Raji (cell line): ENCODE data around the gene GHR.

ENCODE experiments used
- POLR2A ChIP-seq: IDR thresholded peaks from 2 replicates; pipeline ENCODE4 v1.6.1; 2011; ENCODE audit warnings: low read depth, low read length, control low read depth; ENCODE audit not compliant: insufficient read depth

The GHR gene

DNA sequence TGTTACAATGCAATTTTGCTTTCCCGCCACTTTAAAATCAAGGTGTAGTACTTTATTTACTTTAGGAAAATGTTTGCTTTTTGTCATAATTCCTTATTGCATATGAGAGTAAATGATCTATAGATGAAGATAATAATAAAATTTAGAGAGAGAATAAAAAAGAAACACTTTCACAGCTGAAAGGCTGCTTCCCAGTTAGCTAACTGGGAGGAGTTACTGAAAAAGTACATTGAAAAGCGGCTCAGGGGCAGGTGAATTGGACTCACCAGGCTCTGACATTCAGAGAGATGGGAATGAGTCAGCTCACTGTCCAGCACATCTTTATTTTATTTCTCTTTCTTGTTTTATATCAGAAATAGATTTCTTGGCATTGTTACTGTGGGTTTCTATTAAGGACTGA lies 201.7 kb downstream of the GHR start:
- no peak for TF ChIP-seq POLR2A

GRCh38 chr5:42626462-42626861 lies 203.2 kb downstream of the GHR start:
- TF ChIP-seq POLR2A, result no peak

DNA sequence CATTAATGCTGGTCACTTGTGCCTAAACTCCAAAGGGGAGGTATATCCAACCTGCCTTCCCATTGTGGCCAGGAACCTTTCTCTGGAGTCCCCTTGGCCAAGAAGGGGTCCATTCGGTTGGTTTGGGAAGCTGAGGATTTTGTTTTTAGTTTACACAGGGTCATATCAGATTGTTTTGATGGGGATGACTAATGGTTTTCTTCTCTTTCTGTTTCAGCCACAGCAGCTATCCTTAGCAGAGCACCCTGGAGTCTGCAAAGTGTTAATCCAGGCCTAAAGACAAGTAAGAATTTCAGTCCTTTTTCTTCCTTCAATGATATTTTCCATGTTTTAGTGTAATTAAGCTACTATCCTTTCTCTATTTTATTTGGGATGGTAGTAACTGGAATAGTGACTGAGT lies 205.6 kb downstream of the GHR start:
- no peak for TF ChIP-seq POLR2A

- TF ChIP-seq POLR2A, result no peak
Observed at GRCh38 chr5:42629284-42629683, 206.0 kb downstream of the GHR start.

DNA sequence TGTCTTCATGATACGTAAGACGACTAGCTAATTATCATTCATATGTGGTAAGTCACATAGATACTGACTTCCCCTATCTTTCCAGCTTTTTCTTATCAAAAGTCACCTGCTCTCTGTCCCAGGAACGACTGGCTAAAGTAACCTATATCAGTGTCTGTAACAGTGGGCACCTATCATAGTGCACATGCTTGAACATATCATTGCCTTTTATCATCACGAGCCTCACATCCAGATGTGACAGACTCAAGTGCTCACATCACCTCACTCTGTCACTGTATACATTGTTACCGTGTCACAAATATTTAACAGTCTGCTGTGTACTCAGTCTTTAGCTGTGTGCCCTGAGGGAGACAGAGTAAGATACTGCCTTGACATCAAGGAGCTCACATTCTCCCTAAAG lies 208.0 kb downstream of the GHR start:
- TF ChIP-seq POLR2A, result no peak

DNA sequence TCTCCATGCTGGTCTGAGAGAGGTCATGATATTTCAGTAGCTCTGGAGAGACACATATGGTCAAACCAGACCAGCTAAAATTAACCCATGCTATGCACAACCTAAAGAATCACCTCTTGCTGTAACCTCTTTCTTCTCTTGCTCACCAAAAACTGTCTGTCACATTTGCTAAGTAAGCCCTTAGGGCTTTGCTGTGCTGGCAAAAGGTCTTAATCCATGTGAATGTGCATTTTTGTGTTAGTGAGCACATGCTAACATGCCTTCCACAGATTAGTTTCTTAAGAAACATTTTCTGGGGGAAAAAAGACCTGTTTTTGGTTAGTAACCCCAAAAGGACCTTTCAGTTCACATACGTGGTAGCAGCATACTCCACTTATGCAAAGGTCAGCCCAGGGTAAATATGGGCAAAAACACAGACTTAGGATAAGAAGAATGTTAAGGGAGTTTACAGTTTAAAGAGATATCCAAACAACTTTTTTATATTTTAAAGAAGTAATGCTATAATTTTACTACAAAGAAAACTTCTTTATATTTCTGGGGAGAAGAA lies 209.2 kb downstream of the GHR start:
- no peak for TF ChIP-seq POLR2A

GRCh38 chr5:42634575-42634974 lies 211.3 kb downstream of the GHR start:
- no peak for TF ChIP-seq POLR2A

DNA sequence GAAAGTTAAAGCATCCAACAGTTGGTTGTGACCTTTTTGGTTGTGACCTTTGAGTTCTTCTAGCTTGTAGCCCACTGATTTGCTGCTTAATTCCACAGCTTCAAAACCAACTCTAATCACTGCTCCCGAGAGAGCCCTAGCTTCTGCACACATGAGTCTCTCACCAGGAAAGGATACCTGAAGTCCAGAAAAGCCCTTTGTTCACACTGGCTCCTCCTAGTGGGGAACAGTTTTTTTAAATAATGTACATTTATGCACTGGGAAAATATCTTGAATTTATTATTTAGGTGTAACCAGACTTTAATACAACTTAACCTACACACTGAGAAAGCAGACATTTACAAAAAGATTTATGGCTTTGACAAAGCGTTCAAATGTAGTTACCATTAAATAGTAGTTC lies 213.2 kb downstream of the GHR start:
- TF ChIP-seq POLR2A, result no peak

GRCh38 chr5:42636946-42637345 lies 213.7 kb downstream of the GHR start:
- no peak for TF ChIP-seq POLR2A

DNA sequence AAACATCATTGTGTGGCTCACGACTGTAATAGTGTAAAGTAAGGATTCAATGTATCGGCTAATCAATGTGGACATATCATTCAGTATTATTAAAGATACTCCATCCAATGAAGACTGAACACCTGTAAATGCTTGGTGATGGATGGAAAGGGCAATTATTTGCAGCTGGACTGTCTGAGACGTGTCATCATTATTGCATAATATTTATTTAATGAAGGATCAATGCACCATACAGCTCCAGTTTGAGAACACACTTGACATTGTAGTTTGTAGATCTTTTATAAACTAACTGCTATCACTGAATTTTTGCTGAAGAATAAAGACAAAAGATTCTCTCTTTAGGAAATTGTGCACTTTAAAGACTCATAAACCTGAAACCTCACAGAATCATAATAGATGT lies 215.7 kb downstream of the GHR start:
- TF ChIP-seq POLR2A, result no peak

GRCh38 chr5:42640835-42641234 lies 217.6 kb downstream of the GHR start:
- no peak for TF ChIP-seq POLR2A

DNA sequence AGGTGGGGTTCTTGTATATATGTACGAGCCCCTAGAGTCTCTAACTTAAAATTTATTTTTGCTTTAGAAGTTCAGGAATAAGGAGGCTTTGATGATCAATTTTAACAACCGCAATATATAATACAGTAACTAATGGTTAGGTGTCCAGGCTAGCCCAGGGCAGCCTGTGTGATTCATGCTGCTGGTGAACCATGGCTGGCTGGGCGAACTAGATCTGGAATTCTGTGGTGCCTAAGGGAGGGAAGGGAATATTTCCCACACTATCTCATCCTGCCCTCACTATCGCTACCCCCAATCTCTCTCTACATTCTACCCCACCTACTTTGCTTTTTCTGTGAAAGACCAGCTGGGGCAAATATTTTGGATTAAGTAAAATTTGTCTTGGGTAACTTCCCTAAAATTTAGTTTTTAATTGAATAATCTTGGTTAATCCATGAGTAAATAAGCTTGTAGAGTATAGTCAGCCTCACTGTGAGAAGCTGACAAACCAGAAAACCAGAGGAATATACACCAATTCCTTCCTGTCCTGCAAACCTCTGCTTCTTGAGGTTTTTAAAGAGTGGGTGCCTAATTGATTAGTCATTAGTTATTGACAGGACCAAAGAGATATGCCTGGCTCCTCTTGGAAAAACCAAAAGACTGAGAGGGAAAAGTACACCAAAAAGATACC lies 218.2 kb downstream of the GHR start:
- no peak for TF ChIP-seq POLR2A

DNA sequence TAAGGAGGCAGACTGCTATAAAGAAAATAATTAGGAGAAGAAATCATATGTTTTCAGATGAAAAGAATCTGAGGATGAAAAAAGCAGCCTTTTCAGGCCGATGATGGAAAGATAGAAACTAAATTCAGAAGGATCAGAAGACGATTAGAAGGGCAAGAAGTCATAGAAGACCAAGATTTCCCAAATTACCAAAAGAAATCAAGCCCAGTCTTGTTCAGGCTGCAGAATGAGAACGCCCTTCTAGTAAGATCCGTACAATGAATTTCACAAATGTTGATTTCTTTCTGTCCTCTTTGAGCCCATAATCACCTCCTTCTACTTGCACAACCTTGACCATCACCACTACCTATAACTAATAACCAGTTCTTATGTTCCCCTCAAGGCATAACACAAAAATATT lies 218.8 kb downstream of the GHR start:
- TF ChIP-seq POLR2A, result no peak

DNA sequence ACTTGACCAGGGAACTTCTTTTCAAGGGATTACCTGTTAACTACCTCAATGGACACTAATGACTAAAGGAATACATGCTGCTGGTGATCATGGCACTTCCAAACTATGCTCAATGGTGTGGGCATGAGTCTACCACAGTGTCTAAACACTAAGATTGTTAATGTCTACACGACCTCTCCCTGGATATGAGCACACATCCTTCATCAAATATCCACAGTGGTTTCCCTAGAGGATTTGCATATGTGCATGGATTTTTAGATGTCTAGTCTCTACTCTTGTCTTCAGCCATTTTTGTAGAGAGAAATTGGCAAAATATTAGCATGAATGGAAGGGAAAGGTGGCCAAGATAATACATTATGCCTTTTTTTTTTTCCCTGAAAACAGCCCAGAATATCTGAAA lies 220.1 kb downstream of the GHR start:
- TF ChIP-seq POLR2A, result no peak

GRCh38 chr5:42645138-42645537 lies 221.9 kb downstream of the GHR start:
- TF ChIP-seq POLR2A, result no peak

GRCh38 chr5:42648036-42648435 lies 224.8 kb downstream of the GHR start:
- TF ChIP-seq POLR2A, result no peak

DNA sequence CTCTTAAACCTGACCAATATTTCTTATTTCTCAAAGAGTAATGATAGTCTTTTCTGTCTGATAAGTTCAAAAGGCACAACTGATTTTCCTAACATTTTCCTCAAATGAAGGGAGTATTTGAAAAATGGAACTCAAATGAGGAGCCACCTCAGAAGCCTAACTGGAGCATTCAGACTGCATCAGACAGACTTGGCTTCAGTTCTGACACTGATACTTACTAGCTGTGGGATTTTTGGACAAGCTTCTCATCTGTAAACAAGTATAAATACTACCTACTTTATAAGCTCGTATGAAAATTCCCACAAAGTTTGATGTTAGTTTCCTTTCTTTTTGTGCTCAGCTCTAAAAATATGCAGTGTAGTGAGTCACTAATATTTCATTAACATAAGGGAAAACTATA lies 225.7 kb downstream of the GHR start:
- TF ChIP-seq POLR2A, result no peak
